Uterus (tissue), 4 donors: ENCODE data around the gene CACNB2. TPM values are rescaled to one million over a fixed set of nuclear protein-coding genes. Genes with fewer than 3 reads are reported as not detected.

Source experiments
- DNase-seq, 2 donors: peaks; one replicate each; pipeline ENCODE4 v3.0.0-alpha.2; 2019 to 2020
- H3K27ac ChIP-seq, 2 donors: fragments of 200-600 bp; sonication (generic); 1 replicate in 1 of 2; 2 replicates in 1 of 2; pipeline ENCODE4 v1.5.1; 2016 to 2018
- H3K27me3 ChIP-seq, 2 donors: fragments of 200-600 bp; sonication (generic); one replicate each; pipeline ENCODE4 v1.5.1; 2018 to 2019; ENCODE audit warnings: control low read depth in 1 of 2
- H3K36me3 ChIP-seq, 2 donors: fragments of 200-600 bp; sonication (generic); one replicate each; pipeline ENCODE4 v1.5.1; 2019; ENCODE audit warnings: control low read depth in 1 of 2
- H3K4me1 ChIP-seq, 2 donors: fragments of 200-600 bp; sonication (generic); one replicate each; pipeline ENCODE4 v1.5.1; 2018 to 2019; ENCODE audit warnings: control low read depth in 1 of 2
- H3K4me3 ChIP-seq, 2 donors: fragments of 200-600 bp; sonication (generic); 1 replicate in 1 of 2; 2 replicates in 1 of 2; pipeline ENCODE4 v1.5.1; 2018 to 2019; ENCODE audit warnings: mild to moderate bottlenecking in 1 of 2
- H3K9me3 ChIP-seq, 2 donors: fragments of 200-600 bp; sonication (generic); one replicate each; pipeline ENCODE4 v1.5.1; 2019; ENCODE audit warnings: control low read depth in 1 of 2
- CTCF ChIP-seq, 4 experiments: fragments of 200-600 bp in 2 of 4; fragments of 450-650 bp in 2 of 4; sonication (generic) in 2 of 4; IDR thresholded peaks; one replicate each; pipeline ENCODE4 v1.5.1; 2016 to 2019; ENCODE audit warnings: antibody characterized with exemption in 4 of 4, mild to moderate bottlenecking in 2 of 4, moderate library complexity in 1 of 4
- POLR2A ChIP-seq, 2 donors: fragments of 450-650 bp; IDR thresholded peaks; one replicate each; pipeline ENCODE4 v1.6.1; 2016; ENCODE audit warnings: antibody characterized with exemption in 2 of 2, mild to moderate bottlenecking in 1 of 2, moderate library complexity in 1 of 2
- intact Hi-C: fragments of 100-400 bp; cut with DNase I; formaldehyde crosslinking; loops from one replicate; pipeline ENCODE4 v1.15.1; 2023; ENCODE audit warnings: low total_unique reads
- total RNA-seq, 4 donors: library from RNA; depleted of rRNA in 3 of 4; stranded (reverse); fragments of >200 nt in 3 of 4; gene quantifications; one replicate each; pipeline versions ENCODE4 v1.1.0 to v1.2.4, GENCODE V29; 2014 to 2023
- donor health status: DM: yes; HTN: yes; CAD: no.

Gene CACNB2
- total RNA-seq, 4 donors from 2014 or later, result 19.4 to 33.0 (median 27.0) TPM

- H3K27ac ChIP-seq, result no peak overlapping the region
- H3K4me1 ChIP-seq, result no peaks in the 10 kb centered on the region
- intact Hi-C loops, result no loop called here
- H3K27me3 ChIP-seq, result no peaks in the 10 kb centered on the region
- DNase-seq, result no peak
- no peak for TF ChIP-seq CTCF (IDR thresholded peaks at IDR 0.05)
- no peak for TF ChIP-seq POLR2A (IDR thresholded peaks at IDR 0.05)
- H3K4me3 ChIP-seq, result no peak overlapping the region
- no peaks in the 10 kb centered on the region for H3K36me3 ChIP-seq
- no peaks in the 10 kb centered on the region for H3K9me3 ChIP-seq
Measured at GRCh38 chr10:18323916-18324315, 183.7 kb downstream of the CACNB2 start.

- H3K27ac ChIP-seq, result no peak overlapping the region
- DNase-seq, result no peak
- no peaks in the 10 kb centered on the region for H3K9me3 ChIP-seq
- H3K4me3 ChIP-seq, result no peak overlapping the region
- intact Hi-C loops, result no loop called here
- H3K27me3 ChIP-seq, result no peaks in the 10 kb centered on the region
- H3K4me1 ChIP-seq, result no peaks in the 10 kb centered on the region
- no peaks in the 10 kb centered on the region for H3K36me3 ChIP-seq
- no peak for TF ChIP-seq POLR2A (IDR thresholded peaks at IDR 0.05)
- TF ChIP-seq CTCF (IDR thresholded peaks at IDR 0.05), result no peak
Measured at GRCh38 chr10:18325410-18325809, 185.2 kb downstream of the CACNB2 start.

GRCh38 chr10:18325889-18326531, 185.8 kb downstream of the CACNB2 start:
- TF ChIP-seq CTCF (IDR thresholded peaks at IDR 0.05) (no peak), POLR2A (IDR thresholded peaks at IDR 0.05) (no peak)
- H3K36me3 ChIP-seq, result no peaks in the 10 kb centered on the region
- no peaks in the 10 kb centered on the region for H3K27me3 ChIP-seq
- H3K4me1 ChIP-seq, result no peaks in the 10 kb centered on the region
- no peak for DNase-seq
- no peak overlapping the region for H3K4me3 ChIP-seq
- no peaks in the 10 kb centered on the region for H3K9me3 ChIP-seq
- no peak overlapping the region for H3K27ac ChIP-seq
- intact Hi-C loops, result no loop called here

DNA sequence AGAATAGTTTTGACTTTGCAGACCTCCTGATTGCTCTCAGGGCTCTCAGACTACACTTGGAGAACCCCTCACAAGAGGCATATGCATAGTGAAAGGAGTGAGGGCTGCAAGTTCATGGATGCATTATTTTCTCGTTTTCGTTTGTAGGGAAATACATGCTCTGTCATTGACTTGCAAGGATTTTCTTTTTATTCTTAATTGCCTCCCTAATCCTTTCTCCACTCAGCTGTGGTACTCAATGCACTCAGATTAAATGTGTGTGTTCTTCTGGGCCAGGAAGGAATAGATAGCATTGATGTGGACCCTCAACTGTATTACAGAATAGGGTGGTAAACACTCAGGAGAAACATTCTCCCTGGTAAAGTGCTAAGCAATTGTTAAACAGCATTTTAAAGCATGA, 188.7 kb downstream of the CACNB2 start:
- Histone ChIP-seq H3K27me3 (no peaks in the 10 kb centered on the region), H3K9me3 (no peaks in the 10 kb centered on the region), H3K27ac (no peak overlapping the region), H3K4me1 (no peaks in the 10 kb centered on the region), H3K36me3 (no peaks in the 10 kb centered on the region), H3K4me3 (no peak overlapping the region)
- DNase-seq, result no peak
- TF ChIP-seq POLR2A (IDR thresholded peaks at IDR 0.05) (no peak), CTCF (IDR thresholded peaks at IDR 0.05) (no peak)
- intact Hi-C loops, result no loop called here

DNA sequence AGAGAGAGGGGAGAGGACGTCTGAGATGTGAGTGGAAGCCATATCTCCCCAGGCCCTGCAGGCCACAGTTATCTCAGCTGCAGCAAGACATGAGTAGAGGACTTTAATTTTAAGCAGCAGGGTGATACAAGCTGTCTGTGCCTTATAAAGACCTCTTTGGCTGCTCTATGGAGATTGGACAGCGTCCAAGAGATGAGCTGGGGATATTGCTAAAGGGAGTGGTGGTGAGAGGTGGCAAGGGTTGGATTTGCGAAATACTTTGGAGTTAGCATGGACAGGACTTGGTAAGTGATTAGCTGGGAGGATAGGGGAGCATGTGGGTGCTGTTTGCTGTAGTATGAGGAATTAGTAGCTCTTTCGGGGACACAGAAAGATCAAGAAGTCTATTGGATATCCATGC, 191.8 kb downstream of the CACNB2 start:
- intact Hi-C loops, result no loop called here
- Histone ChIP-seq H3K9me3 (no peaks in the 10 kb centered on the region), H3K4me3 (no peak overlapping the region), H3K27me3 (no peaks in the 10 kb centered on the region), H3K27ac (no peak overlapping the region), H3K4me1 (no peaks in the 10 kb centered on the region), H3K36me3 (no peaks in the 10 kb centered on the region)
- DNase-seq, result peak in 1 of 2 donors; percentile 20
- TF ChIP-seq CTCF (IDR thresholded peaks at IDR 0.05) (no peak), POLR2A (IDR thresholded peaks at IDR 0.05) (no peak)
